PFSK-1 (cell line): ENCODE data around the gene PGAM4.

Experiments
- FOXP2 ChIP-seq: optimal IDR thresholded peaks from 2 replicates; pipeline ENCODE3; 2011; ENCODE audit warnings: borderline replicate concordance, control low read depth, inconsistent platforms; ENCODE audit not compliant: insufficient read depth; ENCODE audit errors: extremely low read length, extremely low read depth
- POLR2AphosphoS5 ChIP-seq: IDR thresholded peaks from 2 replicates; pipeline ENCODE4 v1.6.1; 2012; ENCODE audit warnings: low read depth, mild to moderate bottlenecking, control low read depth, low read length, moderate library complexity
- SIN3A ChIP-seq: IDR thresholded peaks from 2 replicates; pipeline ENCODE4 v1.6.1; 2012; ENCODE audit warnings: mild to moderate bottlenecking, low read length, moderate library complexity, borderline replicate concordance; ENCODE audit not compliant: insufficient read depth
- TAF1 ChIP-seq: IDR thresholded peaks from 2 replicates; pipeline ENCODE4 v1.6.1; 2012; ENCODE audit warnings: low read length, control low read depth, borderline replicate concordance; ENCODE audit not compliant: insufficient read depth
- TF ChIP-seq, protein P1 (sequence below), 2 experiments: IDR thresholded peaks; 2 replicates each; pipeline versions ENCODE4 v1.6.1 to v1.8.0; 2011 to 2012; ENCODE audit warnings: low read depth in 2 of 2, low read length in 2 of 2, control low read depth in 1 of 2, inconsistent platforms in 1 of 2, mild to moderate bottlenecking in 1 of 2, moderate library complexity in 1 of 2; ENCODE audit not compliant: insufficient read depth in 1 of 2

PGAM4 gene

DNA sequence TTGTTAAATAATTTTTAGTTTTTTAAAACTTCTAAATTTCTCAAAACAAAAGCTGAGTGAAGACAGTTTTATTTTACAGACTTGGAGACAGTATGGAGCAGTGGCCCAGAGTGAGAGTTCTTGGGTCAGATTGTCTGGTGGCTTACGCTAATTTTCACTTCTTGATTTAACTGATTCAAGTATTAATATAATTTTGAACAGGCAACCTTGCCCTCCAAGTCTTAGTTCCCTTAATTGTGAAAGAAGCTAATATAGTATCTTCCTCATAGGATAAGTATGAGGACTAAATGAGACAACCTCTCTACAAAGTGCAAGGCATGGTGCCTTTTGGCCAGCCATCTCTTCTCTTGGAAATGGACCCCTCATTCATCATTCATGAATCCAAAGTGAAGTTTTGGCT, 33.6 kb downstream of the PGAM4 start:
- TF ChIP-seq TAF1 (no peak), SIN3A (no peak), POLR2AphosphoS5 (no peak), FOXP2 (no peak)
- TF ChIP-seq, protein P1, sequence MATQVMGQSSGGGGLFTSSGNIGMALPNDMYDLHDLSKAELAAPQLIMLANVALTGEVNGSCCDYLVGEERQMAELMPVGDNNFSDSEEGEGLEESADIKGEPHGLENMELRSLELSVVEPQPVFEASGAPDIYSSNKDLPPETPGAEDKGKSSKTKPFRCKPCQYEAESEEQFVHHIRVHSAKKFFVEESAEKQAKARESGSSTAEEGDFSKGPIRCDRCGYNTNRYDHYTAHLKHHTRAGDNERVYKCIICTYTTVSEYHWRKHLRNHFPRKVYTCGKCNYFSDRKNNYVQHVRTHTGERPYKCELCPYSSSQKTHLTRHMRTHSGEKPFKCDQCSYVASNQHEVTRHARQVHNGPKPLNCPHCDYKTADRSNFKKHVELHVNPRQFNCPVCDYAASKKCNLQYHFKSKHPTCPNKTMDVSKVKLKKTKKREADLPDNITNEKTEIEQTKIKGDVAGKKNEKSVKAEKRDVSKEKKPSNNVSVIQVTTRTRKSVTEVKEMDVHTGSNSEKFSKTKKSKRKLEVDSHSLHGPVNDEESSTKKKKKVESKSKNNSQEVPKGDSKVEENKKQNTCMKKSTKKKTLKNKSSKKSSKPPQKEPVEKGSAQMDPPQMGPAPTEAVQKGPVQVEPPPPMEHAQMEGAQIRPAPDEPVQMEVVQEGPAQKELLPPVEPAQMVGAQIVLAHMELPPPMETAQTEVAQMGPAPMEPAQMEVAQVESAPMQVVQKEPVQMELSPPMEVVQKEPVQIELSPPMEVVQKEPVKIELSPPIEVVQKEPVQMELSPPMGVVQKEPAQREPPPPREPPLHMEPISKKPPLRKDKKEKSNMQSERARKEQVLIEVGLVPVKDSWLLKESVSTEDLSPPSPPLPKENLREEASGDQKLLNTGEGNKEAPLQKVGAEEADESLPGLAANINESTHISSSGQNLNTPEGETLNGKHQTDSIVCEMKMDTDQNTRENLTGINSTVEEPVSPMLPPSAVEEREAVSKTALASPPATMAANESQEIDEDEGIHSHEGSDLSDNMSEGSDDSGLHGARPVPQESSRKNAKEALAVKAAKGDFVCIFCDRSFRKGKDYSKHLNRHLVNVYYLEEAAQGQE (IDR thresholded peaks at IDR 0.05; ENCODE audit: insufficient read depth in 1 of 2, low read depth in 2 of 2, low read length in 2 of 2): no peak

DNA sequence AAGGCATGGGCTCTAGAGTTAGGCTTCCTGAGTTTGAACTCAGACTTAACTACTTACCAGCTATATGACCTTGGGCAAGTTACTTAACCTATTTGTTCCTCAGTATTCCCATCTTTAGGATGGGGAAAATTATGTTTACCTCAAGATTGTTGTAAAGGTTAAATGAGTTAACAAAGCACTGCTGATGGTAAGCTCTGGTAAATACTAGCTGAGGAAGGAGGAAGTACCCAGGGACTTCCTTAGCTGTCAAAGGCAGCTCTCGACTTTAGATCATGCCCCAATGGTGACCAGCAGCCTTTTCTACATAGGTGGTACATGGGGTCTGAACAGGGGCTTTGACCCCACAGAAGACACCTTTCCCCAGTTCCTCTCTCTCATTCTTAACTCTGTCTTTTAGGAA, 38.9 kb downstream of the PGAM4 start:
- no peak for TF ChIP-seq SIN3A
- no peak for TF ChIP-seq FOXP2
- TF ChIP-seq, protein P1 (IDR thresholded peaks at IDR 0.05; ENCODE audit: insufficient read depth in 1 of 2, low read depth in 2 of 2, low read length in 2 of 2): no peak
- TF ChIP-seq POLR2AphosphoS5: no peak
- no peak for TF ChIP-seq TAF1

DNA sequence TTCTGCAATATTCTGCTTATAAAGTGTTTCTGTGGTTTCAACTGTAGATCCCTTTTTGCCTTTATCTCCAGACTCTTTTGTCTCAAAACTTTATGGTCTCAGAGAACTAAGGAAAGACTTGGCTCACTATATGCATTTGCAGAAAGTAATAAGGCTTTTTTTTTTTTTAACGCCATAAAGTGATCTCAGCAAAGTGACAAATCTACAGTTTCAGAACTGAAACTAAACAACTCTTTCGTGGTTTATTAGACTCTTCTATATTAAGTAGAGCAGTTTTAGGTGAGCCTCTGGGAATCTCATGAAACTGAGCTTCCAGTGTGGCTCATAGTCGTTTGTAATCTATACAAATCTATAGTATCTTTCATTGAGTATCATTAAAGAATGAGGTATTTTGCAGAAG, 43.7 kb downstream of the PGAM4 start:
- no peak for TF ChIP-seq TAF1
- TF ChIP-seq POLR2AphosphoS5: no peak
- TF ChIP-seq, protein P1 (IDR thresholded peaks at IDR 0.05; ENCODE audit: insufficient read depth in 1 of 2, low read depth in 2 of 2, low read length in 2 of 2): no peak
- TF ChIP-seq SIN3A: no peak
- no peak for TF ChIP-seq FOXP2

DNA sequence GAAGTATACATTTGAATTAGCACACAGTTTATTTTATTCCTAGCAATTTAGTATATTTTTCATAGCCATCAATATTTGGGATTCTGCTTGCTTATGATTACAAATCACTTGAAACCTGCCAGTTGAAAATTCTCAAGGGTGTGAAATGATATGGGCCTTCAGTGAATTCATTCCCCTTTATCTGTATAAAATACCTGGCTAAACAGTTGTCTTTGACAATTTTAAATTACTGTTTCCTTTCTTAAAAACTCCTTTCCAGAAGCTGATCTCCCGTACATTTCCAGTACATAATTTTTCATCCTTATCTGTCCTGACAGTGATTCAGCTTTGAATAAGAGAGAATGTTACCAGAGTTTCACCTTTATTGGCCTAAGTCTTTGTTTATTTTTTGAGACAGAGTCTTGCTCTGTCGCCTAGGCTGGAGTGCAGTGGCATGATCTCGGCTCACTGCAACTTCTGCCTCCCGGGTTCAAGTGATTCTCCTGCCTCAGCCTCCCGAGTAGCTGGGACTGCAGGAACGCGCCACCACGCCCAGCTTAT, 45.0 kb downstream of the PGAM4 start:
- TF ChIP-seq TAF1 (no peak), FOXP2 (no peak), SIN3A (no peak), POLR2AphosphoS5 (no peak)
- TF ChIP-seq, protein P1 (IDR thresholded peaks at IDR 0.05; ENCODE audit: insufficient read depth in 1 of 2, low read depth in 2 of 2, low read length in 2 of 2): no peak

DNA sequence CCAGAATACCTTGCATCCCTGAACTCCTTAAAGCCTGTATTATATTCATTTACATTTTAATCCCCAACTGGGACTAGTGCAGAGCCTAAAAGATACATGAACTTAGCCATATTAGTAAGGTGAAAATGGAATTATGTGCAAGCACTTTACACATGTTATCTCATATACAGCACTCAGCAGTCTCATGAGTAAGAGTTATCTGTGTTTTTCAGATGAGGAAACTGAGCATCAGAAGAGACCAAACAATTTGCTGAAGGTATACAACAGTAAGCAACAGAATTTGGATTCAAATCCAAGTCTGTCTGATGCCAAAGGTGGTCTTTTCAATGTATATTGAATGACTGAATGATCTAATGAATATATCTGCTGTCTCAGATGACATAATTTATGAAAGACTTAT, 46.7 kb downstream of the PGAM4 start:
- TF ChIP-seq POLR2AphosphoS5 (no peak), TAF1 (no peak), FOXP2 (no peak), SIN3A (no peak)
- TF ChIP-seq, protein P1 (IDR thresholded peaks at IDR 0.05; ENCODE audit: insufficient read depth in 1 of 2, low read depth in 2 of 2, low read length in 2 of 2): no peak
